Cardiac muscle cell (in vitro differentiated cells and primary cell): ENCODE data around the gene DUSP28. TPM values are rescaled to one million over a fixed set of nuclear protein-coding genes. Genes with fewer than 3 reads are reported as not detected.
"Not testable (repeated sequence)": the region's sequence is repeated elsewhere in the genome, so short reads cannot be mapped to it uniquely, and the experiment has no call there.

Experiments used
- DNase-seq, 2 donors: peaks; one replicate each; pipeline versions ENCODE4 v3.0.0 to v3.0.0-alpha.2; 2010 to 2017; ENCODE audit warnings: low read depth in 1 of 2, low spot score in 1 of 2
- H3K27ac ChIP-seq: fragments of 200-600 bp; sonication (generic); 2 replicates; pipeline ENCODE4 v1.5.1; 2016
- H3K27me3 ChIP-seq: fragments of 200-600 bp; sonication (generic); 2 replicates; pipeline ENCODE4 v1.6.0; 2016; ENCODE audit warnings: control low read depth
- H3K36me3 ChIP-seq: fragments of 200-600 bp; sonication (generic); 2 replicates; pipeline ENCODE4 v1.5.1; 2016; ENCODE audit warnings: control low read depth
- H3K4me1 ChIP-seq: fragments of 200-600 bp; sonication (generic); 2 replicates; pipeline ENCODE4 v1.8.1; 2017; ENCODE audit warnings: low read depth, mild to moderate bottlenecking, mixed run types
- H3K4me3 ChIP-seq: fragments of 200-600 bp; sonication (generic); 2 replicates; pipeline ENCODE4 v1.5.1; 2016; ENCODE audit warnings: mild to moderate bottlenecking
- H3K9me3 ChIP-seq: fragments of 200-600 bp; sonication (generic); 2 replicates; pipeline ENCODE4 v1.5.1; 2017; ENCODE audit warnings: low read depth, mild to moderate bottlenecking, control low read depth
- polyA plus RNA-seq: library from polyadenylated mRNA; unstranded; fragments of >200 nt; fragmentation: Nextera tagmentation; extraction: Ambion mirVana; gene quantifications from 2 replicates; pipeline ENCODE4 v1.2.1, GENCODE V29; 2016
- total RNA-seq: library from RNA; depleted of rRNA; stranded (reverse); fragments of >200 nt; gene quantifications from 2 replicates; pipeline ENCODE4 v1.2.3, GENCODE V29; 2016
- TF ChIP-seq, protein P1 (sequence below): IDR thresholded peaks from 2 replicates; pipeline ENCODE4 v1.5.1; 2012; ENCODE audit warnings: low read depth, mild to moderate bottlenecking, low read length

Gene DUSP28
- total and polyA plus RNA-seq, 2 experiments from 2014 or later = 10.2 to 24.9 TPM

DNA sequence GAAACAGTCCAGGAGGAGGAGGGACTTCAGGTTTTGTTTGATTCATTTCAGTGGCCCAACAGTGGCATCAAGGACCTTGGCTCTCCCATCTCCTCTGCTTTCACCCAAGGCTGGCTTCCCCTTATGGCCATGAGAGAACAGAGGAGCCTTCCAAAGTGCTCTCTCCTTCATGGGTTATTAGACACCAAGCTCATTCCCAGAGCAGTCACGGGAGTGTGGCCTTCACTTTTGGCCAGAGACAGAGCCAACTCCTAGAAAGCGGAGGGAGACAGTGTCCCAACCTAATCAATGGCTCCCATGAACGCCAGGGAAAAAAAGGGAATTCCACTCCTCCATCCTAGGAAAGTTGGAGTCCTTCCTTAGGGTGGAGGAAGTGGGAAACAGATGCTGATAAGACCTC, 871 bp upstream of the DUSP28 start:
- no peak for DNase-seq
- Histone ChIP-seq H3K27ac (no peak overlapping the region), H3K27me3 (no peaks in the 10 kb centered on the region), H3K36me3 (no peaks in the 10 kb centered on the region), H3K4me3 (no peak overlapping the region), H3K4me1 (peaks cover 5% of the 10 kb centered on the region), H3K9me3 (no peaks in the 10 kb centered on the region)
- TF ChIP-seq, protein P1, sequence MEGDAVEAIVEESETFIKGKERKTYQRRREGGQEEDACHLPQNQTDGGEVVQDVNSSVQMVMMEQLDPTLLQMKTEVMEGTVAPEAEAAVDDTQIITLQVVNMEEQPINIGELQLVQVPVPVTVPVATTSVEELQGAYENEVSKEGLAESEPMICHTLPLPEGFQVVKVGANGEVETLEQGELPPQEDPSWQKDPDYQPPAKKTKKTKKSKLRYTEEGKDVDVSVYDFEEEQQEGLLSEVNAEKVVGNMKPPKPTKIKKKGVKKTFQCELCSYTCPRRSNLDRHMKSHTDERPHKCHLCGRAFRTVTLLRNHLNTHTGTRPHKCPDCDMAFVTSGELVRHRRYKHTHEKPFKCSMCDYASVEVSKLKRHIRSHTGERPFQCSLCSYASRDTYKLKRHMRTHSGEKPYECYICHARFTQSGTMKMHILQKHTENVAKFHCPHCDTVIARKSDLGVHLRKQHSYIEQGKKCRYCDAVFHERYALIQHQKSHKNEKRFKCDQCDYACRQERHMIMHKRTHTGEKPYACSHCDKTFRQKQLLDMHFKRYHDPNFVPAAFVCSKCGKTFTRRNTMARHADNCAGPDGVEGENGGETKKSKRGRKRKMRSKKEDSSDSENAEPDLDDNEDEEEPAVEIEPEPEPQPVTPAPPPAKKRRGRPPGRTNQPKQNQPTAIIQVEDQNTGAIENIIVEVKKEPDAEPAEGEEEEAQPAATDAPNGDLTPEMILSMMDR = no peak

DNA sequence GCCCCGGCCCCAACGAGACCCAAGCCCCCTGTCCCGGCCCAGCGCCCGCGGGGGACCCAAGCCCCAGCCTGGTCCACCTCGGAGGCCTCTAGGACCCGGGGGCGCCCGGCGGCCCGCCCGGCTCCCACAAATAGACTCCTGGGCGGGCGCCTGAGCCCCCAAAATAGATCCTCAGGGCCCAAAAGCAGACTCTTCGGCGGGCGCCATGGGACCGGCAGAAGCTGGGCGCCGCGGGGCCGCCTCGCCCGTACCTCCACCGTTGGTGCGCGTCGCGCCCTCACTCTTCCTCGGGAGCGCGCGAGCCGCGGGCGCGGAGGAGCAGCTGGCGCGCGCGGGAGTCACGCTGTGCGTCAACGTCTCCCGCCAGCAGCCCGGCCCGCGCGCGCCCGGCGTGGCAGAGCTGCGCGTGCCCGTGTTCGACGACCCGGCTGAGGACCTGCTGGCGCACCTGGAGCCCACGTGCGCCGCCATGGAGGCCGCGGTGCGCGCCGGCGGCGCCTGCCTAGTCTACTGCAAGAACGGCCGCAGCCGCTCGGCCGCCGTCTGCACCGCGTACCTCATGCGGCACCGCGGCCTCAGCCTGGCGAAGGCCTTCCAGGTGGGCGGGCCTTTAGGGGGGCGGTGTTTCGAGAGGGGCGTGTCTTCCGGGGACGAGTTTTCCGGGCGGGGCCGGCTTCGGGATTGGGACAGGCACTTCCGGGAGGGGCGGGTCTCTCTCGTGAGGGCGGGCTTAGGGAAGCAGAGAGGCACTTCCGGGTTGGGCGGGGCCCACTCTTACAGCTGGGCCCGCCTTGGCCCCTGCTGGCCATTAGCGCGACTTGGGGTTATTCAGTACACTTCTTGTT, 545 bp downstream of the DUSP28 start:
- TF ChIP-seq, protein P1 = peak; percentile 26
- no peaks in the 10 kb centered on the region for H3K36me3 ChIP-seq
- H3K27me3 ChIP-seq = no peaks in the 10 kb centered on the region
- peak; percentile 99 for DNase-seq
- no peaks in the 10 kb centered on the region for H3K9me3 ChIP-seq
- peak overlapping the region; percentile 91 for H3K27ac ChIP-seq
- peak overlapping the region; percentile 87 for H3K4me3 ChIP-seq
- H3K4me1 ChIP-seq = peaks cover 9% of the 10 kb centered on the region

DNA sequence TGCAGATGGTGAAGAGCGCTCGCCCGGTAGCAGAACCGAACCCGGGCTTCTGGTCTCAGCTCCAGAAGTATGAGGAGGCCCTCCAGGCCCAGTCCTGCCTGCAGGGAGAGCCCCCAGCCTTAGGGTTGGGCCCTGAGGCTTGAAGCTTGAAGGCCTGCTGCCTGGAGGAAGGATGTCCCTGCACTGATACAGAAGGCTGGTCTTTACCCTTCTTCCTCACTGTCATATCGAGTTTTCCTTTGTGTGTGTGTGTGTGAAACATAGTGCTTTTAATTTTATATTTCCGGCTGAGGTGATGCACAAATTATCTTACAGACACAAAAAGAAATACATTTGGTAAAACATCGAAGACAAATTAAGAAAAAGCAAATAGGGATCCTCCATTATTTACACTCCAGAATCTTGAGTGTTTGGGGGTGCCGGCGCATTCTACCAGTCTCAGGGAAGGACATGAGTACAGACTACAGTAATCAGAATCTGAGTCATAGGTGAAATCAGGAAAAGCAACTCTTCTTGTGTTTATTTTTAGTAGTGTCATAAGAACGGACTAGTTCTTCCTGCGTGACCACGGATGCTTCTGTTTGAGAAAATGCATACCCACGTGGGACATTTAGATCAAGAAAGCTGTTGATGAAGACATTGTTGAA, 1.3 kb downstream of the DUSP28 start:
- Histone ChIP-seq H3K27me3 (no peaks in the 10 kb centered on the region), H3K36me3 (no peaks in the 10 kb centered on the region), H3K27ac (peak overlapping the region; percentile 19), H3K4me1 (peaks cover 14% of the 10 kb centered on the region), H3K4me3 (peak overlapping the region; percentile 87), H3K9me3 (no peaks in the 10 kb centered on the region)
- TF ChIP-seq, protein P1 = no peak
- peak in 1 of 2 donors; percentile 66 for DNase-seq

DNA sequence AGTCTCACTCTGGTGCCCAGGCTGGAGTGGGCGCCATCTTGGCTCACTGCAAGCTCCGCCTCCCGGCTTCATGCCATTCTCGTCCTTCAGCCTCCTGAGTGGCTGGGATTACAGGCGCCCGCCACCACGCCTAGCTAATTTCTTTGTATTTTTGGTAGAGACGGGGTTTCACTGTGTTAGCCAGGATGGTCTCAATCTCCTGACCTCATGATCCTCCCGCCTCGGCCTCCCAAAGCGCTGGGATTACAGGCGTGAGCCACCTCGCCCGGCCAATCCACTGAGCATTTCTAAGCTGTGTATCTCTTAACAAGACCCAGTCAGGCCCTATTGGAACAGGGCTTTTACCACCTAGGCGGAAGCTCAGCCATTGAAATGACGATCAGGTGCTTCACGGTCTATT, 3.1 kb downstream of the DUSP28 start:
- DNase-seq, H3K4me3 ChIP-seq, H3K27me3 ChIP-seq, H3K9me3 ChIP-seq, H3K27ac ChIP-seq, H3K36me3 ChIP-seq: not testable (repeated sequence)
- peaks cover 23% of the 10 kb centered on the region for H3K4me1 ChIP-seq

DNA sequence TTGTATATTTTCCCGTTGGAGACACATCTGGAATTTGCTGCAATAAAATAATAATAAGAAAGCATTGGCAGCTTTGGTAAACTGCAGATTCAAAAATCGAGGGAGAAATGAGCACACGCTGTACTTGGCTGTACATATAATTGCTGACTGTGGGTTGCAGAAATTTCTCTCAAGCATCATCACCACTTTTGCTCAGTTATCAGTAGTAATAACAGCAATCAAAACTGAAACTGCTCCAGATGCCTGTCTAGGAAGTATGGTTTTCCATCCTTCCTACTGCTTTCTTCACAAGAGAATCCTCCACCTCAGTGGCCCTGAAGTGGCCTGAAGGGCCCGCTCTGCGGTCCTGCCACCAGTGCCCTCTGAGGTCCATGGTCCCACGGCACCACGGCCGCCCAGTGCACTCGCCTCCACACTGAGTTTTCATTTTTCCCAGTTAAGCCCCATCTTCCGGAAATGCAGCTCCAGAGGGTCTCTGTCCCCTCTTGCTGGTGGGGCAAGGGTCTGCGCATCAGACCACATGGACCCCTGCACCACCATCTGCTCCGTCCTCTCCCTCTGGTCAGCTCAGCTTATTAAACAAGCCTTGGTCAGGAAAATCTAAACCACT, 3.9 kb downstream of the DUSP28 start:
- H3K4me1 ChIP-seq = peaks cover 23% of the 10 kb centered on the region
- no peak for DNase-seq
- H3K9me3 ChIP-seq = no peaks in the 10 kb centered on the region
- no peak overlapping the region for H3K27ac ChIP-seq
- no peak overlapping the region for H3K4me3 ChIP-seq
- no peaks in the 10 kb centered on the region for H3K27me3 ChIP-seq
- no peaks in the 10 kb centered on the region for H3K36me3 ChIP-seq
- TF ChIP-seq, protein P1 = no peak
